Measurements from ENCODE around the gene DSG1. TPM values are rescaled to one million over a fixed set of nuclear protein-coding genes. Genes with fewer than 3 reads are reported as not detected.

The DSG1 gene
- total RNA-seq, 1 experiment from 2014 or later = not detected

DNA sequence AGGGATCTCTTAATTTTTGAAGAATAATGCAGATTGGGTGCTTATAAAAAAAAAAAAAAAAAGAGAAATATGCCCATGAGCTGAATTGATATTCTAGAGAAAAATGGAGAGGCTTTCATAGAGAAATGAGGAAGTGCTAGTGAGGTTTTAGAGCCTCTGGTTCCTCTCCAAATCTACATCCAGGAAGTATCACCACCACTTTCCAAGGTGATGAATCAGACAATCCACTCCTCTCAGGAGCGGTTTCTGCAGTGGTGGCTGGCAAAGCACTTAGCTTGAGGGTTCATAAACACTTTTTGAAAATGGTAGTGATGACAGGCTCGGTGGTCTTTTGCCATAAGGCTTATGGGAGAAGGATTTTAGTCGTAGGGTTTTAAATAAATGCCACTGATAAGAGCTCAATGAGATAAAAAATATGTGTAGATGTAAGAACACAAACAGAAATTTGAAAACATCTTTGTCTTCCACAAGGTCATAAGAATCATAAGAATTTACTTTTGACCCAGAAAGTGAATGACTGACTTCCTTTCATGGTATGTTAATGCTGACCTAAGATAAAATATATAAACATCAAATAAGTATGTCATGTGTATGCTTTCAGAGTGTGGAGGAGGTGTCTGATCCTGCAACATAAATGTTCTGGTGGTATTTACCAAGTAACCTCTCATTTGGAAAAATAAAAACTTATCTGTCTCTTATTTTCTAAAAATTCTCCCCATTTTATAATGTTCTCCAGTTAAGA lies 42.1 kb upstream of the DSG1 start:
- H3K27me3 Mint-ChIP-seq (ENCODE audit: low read depth) = no peaks in the 10 kb centered on the region
- no peak overlapping the region for H3K56ac ChIP-seq (ENCODE audit: insufficient read length, low read depth, low read length)
- H2AFZ ChIP-seq (ENCODE audit: low read length) = no peak overlapping the region
- H3K18ac ChIP-seq (ENCODE audit: insufficient read length, low read depth, low read length) = no peak overlapping the region
- H4K5ac ChIP-seq (ENCODE audit: insufficient read length, low read depth, low read length) = no peak overlapping the region
- no peak overlapping the region for H3K4me2 ChIP-seq (ENCODE audit: insufficient read depth, insufficient read length, low read length)
- H4K8ac ChIP-seq (replicated peaks; ENCODE audit: insufficient read length, low read depth, low read length) = no peak overlapping the region
- no peaks in the 10 kb centered on the region for H3K9me3 Mint-ChIP-seq
- no peak overlapping the region for H2BK15ac ChIP-seq (ENCODE audit: low read depth, low read length)
- no peak overlapping the region for H3K27ac ChIP-seq (ENCODE audit: insufficient read length, low read depth, low read length)
- TF ChIP-seq, protein P1, sequence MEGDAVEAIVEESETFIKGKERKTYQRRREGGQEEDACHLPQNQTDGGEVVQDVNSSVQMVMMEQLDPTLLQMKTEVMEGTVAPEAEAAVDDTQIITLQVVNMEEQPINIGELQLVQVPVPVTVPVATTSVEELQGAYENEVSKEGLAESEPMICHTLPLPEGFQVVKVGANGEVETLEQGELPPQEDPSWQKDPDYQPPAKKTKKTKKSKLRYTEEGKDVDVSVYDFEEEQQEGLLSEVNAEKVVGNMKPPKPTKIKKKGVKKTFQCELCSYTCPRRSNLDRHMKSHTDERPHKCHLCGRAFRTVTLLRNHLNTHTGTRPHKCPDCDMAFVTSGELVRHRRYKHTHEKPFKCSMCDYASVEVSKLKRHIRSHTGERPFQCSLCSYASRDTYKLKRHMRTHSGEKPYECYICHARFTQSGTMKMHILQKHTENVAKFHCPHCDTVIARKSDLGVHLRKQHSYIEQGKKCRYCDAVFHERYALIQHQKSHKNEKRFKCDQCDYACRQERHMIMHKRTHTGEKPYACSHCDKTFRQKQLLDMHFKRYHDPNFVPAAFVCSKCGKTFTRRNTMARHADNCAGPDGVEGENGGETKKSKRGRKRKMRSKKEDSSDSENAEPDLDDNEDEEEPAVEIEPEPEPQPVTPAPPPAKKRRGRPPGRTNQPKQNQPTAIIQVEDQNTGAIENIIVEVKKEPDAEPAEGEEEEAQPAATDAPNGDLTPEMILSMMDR (conservative IDR thresholded peaks at IDR 0.05) = no peak
- no peak overlapping the region for H3K9ac ChIP-seq (ENCODE audit: extremely low read depth, insufficient read length, low read length)
- no peak for DNase-seq
- no peaks in the 10 kb centered on the region for H4K20me1 ChIP-seq (ENCODE audit: control insufficient read depth, insufficient read depth, insufficient read length)
- H3K27ac Mint-ChIP-seq = peak overlapping the region in 2 of 3 experiments; percentile 76 to 89; a peak in 4 of 7 replicates
- H2BK5ac ChIP-seq (ENCODE audit: insufficient read length, low read length) = no peak overlapping the region
- H2BK20ac ChIP-seq (ENCODE audit: low read depth, low read length, poor library complexity, severe bottlenecking) = no peak overlapping the region
- no peak overlapping the region for H2AK5ac ChIP-seq (ENCODE audit: insufficient read length, low read length)
- WGBS (ENCODE audit: extremely low coverage, insufficient read length, low lambda C conversion rate) = no CpG with 5 or more reads among the region's 3 CpGs
- no peak overlapping the region for H3K23ac ChIP-seq (ENCODE audit: insufficient read length, low read depth, low read length)
- H3T11ph ChIP-seq (ENCODE audit: low read length) = no peak overlapping the region
- no peaks in the 10 kb centered on the region for H3K79me1 ChIP-seq (ENCODE audit: insufficient read depth, low read depth, low read length, poor library complexity, severe bottlenecking)
- no peak overlapping the region for H3K4me3 Mint-ChIP-seq
- H3K4me1 Mint-ChIP-seq = peaks cover 6 to 8% of the 10 kb centered on the region in 2 experiments
- H3K36me3 Mint-ChIP-seq (ENCODE audit: insufficient read depth in 1 of 3, low read depth in 3 of 3) = no peaks in the 10 kb centered on the region
- no peak overlapping the region for H2BK120ac ChIP-seq (ENCODE audit: low read depth, low read length, poor library complexity, severe bottlenecking)
- H3K23me2 ChIP-seq (ENCODE audit: insufficient read length, low read depth, low read length, poor library complexity, severe bottlenecking) = no peaks in the 10 kb centered on the region
- no peaks in the 10 kb centered on the region for H3K79me2 ChIP-seq (ENCODE audit: insufficient read depth, low read length)
- no peaks in the 10 kb centered on the region for H3K9me3 ChIP-seq (ENCODE audit: control insufficient read depth, low read depth, low read length)
- no peak overlapping the region for H3K14ac ChIP-seq (ENCODE audit: insufficient read depth, low read length)
- no peak overlapping the region for H2BK12ac ChIP-seq (ENCODE audit: insufficient read length, low read depth, low read length)
- no peak overlapping the region for H4K91ac ChIP-seq (ENCODE audit: insufficient read length, low read depth, low read length)
- H3K4ac ChIP-seq (ENCODE audit: low read depth, low read length) = no peak overlapping the region
- H3K4me1 ChIP-seq (ENCODE audit: insufficient read depth, low read length) = peaks cover 5% of the 10 kb centered on the region; the same call in 1 of the 2 replicates
- no peaks in the 10 kb centered on the region for H3K27me3 ChIP-seq (ENCODE audit: insufficient read depth, low read length)

All from H9 (cell line).